Left kidney (tissue), 2 donors: ENCODE results near the gene KAT7. TPM values are rescaled to one million over a fixed set of nuclear protein-coding genes. Genes with fewer than 3 reads are reported as not detected.

Source experiments
- DNase-seq: peaks from one replicate; pipeline ENCODE4 v3.0.0-alpha.2; 2013
- polyA plus RNA-seq: library from polyadenylated mRNA; unstranded; fragments of 120-200 nt; gene quantifications from one replicate; pipeline ENCODE4 v1.2.1, GENCODE V29; 2013; ENCODE audit not compliant: insufficient read length

KAT7 gene
- polyA plus RNA-seq, 1 donor: 58.3 TPM

DNA sequence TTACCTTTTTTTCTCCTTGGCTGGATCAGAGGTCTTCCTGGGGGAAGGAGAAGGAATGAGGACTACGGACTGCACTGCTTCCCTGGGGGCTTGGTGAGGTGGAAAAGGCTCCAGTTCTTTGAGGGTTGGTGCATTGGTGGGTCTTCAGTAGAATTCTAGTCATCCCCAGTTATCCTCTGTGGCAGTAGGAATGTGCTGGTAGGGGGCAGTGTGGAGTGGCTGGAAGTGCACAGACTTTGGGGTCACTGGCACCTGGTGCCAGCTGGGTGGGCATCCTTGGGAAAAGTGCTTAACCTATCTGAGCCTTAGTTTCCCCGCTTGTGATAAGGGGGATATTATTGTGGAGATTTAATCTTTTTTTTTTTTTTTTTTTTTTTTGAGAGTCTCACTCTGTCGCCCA, 53.1 kb downstream of the KAT7 start:
- no peak for DNase-seq

GRCh38 chr17:49842371-49842770, 53.9 kb downstream of the KAT7 start:
- no peak for DNase-seq

DNA sequence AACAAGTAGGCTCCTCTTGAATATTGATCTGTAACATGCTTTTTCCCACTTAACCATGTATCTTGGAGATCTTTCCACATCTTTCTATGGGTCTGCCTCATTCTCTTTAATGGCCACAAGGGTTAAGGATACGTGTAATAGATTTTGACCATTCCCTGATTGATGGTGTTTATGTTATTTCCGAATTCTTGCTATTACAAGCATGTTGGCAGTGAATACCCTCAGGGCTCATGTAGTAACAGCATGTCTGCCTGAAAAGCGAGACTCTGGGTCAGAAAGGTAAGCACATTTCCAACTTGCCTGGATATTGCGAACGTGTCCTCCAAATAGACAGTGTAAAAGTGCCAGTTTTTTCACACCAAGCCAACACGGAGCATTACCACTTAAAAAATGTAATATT, 54.4 kb downstream of the KAT7 start:
- no peak for DNase-seq

DNA sequence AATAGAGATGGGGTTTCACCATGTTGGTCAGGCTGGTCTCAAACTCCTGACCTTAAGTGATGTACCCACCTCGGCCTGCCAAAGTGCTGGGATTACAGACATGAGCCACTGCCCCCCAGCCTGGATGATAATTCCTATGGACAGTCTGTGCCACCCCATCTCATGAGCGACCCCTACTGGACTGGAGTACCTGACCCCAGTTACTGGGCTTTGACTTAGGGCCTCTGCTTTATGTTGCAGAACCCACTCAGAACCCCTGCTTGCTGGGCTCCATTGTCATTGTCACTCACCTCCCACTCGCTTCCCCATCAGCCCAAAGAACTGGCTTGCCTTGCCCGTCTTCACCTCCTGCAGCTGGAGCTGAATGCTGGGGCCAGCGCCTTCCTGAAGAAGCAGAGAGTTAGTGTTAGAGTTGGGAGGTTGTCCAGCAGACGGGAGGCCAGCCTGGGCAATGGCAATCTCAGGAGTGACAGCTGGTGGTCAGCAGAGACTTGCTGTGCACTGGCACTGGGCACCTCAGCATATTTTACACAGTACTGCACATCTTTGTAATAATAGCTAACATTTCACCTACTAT, 55.4 kb downstream of the KAT7 start:
- no peak for DNase-seq

- DNase-seq: no peak
Observed at GRCh38 chr17:49845321-49845720, 56.8 kb downstream of the KAT7 start.

DNA sequence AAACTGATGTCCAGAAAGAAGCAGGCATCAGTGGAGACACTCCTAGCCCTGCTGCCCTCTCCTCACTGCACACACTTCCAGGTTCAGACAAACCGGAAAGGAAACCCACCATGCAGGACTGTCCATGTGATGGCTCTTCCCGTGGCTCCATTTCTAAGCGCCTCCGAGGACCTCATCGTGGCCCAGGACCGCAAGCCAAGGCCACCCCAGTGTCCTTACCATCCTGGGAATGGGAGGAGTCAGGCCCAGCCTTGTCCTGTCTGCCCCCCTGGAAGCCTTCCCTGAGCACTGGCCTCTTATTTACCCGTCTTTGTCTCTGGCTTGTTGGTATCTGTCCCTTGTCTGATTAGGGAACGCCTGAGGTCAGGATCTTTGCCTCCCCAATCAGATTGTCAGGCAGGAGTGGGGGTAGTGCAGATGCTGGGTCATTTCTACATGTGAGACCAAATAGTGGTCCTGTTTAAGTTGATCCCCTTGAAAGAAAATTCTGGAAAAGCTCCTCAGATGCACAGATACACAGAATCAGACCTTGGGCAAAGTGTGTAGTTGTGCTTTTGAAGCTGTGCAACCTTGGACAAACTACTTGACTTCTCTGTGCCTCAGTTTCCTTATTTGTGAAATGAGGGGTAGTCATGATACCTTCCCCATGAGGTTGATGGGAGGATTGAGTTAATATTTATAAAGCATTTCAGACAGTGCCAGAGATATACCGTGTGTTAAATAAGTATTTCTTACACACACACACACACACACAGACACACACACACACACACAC, 58.6 kb downstream of the KAT7 start:
- no peak for DNase-seq

DNA sequence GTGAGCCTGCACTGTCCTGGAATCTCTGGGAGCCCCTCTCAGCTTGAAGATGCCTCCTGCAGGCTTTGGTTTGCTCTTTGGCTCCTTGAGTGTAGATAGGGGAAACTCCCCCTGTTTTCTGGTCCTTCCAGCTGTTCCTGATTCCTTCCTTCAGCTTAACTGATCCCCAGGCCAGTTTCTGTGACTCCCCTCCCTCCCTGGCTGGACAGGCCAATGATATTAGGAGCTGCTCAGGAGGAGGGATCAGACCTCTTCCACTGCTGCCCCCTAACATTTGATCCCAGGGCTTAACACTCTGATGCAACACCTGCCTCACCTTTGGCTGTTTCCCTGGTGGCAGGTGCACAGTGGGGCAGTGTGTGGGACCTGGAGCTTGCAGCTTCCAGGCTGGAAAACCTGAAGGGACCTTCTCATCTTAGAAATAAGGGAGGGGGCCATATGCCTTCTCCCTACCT, 59.6 kb downstream of the KAT7 start, which contains the start of gene TAC4:
Gene TAC4, minus strand, starts transcription at position 51 of the 455 bp plus-strand sequence. CDS start 52 bp downstream, outside the sequence.
- no peak for DNase-seq

- no peak for DNase-seq
Observed at GRCh38 chr17:49848739-49849138, 60.3 kb downstream of the KAT7 start.

GRCh38 chr17:49850218-49850610, 61.7 kb downstream of the KAT7 start:
- DNase-seq: no peak

DNA sequence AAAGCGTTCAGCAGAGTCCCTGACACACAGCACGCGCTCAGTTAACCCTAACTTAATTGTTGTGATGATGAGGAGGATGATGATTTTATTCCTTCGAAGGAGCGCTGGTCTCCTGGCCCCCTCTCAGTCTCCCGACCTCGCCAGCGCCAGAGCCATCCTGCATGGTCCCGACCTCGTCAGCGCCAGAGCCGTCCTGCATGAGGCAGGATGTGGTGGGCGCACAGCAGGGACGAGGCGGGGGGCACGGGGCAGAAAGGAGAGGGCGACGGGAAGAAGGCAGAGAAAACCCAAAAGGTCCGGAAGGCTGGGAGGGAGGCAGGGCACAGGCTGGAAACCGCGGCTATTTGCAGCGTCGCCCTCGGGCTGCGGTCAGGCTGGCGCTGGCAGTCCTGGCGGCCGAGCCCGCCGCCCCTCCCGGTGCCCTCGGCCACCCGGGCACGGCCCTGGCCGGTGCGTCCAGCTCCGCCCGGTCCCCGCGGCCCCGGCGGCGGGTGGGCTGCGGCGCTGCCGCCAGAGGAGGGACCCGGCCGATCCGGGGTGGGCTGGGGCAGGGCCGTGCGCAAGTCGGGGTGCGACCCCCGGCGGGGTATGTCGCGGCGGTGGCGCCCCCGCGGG, 62.4 kb downstream of the KAT7 start:
- no peak for DNase-seq

DNA sequence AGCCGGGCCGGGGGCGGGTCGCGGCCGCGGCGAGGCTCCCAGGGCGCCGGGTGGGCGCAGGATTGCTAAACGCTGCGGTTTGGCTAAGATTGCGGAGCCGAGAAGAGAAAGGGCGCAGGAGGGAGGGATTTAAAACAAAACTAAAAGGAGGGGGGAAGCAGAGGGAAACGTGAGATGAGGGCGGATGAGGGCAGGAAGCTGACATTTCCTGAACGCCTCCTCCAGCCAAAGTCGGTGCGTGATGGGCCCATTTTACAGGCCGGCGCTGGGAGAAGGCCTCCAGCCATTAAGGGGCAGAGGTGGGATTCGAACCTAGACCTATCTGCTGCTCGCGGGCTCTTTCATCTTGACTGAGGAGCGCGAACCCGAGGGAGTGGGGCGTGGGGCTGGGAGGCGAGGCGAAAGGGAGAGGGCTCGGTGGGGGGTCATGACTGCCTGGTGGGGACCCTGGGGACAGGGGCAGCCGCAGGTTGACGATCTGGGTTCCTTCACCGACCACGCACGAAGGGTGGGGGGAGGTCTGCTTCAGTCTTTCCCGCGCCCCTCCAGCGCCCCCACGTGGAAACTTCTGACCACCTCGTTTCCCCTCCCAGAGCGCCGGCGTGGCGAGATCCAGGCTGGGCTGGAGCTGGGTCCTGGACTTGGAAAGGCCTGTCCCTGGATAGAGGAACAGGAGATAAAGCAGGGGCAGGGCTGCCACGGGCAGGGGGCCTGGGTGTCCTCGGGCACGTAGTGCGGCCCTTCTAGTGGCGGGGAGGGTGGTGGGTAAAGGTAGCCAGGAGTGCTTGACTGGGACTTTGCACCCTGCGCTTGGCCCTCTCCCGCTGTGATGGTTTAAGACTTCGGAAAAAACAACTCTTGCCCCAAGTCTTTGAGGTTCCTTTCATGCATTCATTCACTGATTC, 63.2 kb downstream of the KAT7 start:
- DNase-seq: peak; percentile 55

DNA sequence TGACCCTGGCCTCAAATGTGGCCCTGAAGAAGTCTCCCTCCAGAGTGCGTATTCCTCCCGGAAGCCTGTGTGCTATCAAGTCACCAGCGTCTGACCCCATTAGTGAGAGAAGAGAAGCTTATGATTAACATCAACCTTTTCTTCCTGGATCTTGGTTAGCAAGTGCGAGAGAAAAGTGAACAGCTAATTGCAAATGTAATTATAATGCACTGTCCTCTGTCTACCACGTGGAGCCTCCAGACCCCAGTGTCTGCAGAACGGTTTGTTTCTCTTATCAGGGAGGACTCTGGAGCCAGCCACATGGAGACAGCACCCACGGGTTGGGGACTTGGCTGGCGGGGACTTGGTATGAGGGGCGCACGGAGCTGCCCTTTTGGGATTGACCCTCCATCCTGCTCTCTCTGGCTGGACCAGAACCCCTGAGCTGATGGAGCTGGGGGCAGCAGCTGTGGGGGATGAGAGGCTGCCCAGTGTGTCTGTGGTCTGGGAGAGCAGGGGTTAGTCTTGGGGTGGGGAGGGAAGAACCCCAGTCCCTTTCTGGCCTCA, 65.1 kb downstream of the KAT7 start:
- no peak for DNase-seq

DNA sequence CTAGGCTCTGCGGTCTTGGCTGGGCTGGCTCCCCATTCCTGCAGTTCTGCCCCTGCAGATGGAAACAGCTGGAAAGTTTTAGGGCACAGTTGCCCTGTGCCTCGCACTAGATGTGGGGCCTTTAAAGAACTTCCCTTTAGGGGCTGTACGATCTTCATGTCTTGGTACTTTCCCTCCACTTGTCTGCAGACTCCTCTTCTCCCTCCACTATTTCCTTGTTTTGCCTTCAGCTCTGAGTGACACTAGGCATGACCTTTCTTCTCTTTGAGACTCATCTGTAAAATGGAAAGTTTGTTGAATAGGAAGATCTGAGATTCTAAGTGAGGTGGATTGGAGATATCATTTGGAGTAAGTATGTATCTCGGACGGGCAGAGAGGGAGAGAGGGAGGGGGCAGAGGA, 65.6 kb downstream of the KAT7 start:
- no peak for DNase-seq

GRCh38 chr17:49858796-49859195, 70.3 kb downstream of the KAT7 start:
- no peak for DNase-seq

GRCh38 chr17:49859991-49860953, 71.8 kb downstream of the KAT7 start:
- DNase-seq: no peak

DNA sequence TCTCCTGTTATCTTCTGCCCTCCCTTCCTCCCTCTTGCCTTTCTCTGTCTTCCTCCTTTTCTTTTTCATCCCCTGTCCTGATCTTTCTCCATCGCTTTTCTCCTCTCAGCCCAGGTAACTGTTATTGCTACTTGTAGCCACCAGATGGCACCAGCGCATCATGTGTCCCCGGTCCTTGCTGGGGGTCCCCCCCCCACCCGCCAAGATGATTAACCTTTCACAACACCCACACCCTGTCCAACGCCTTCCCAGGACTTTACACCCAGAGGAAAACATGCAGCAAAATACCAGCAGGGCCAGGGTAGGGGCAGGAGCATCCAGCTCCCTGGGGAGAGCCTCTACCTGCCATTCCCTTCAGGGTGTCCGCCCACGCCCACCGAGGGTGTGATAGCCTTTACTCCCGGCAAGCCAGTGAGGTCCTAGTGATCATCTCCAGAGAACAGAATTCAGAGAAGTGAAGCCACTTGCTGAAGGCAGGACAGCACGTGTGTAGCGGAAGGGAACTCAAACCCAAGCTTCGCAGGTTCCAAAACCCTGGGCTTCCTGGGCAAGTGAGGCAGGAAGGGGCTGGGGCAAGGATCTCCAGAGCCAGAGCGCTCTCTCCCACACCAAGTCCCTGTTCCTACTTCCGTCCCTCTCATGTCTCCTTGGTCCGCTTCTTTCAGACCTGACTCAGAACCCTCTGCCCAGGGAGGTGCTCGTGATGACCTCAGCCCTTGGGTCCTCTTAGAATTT, 72.8 kb downstream of the KAT7 start:
- no peak for DNase-seq

DNA sequence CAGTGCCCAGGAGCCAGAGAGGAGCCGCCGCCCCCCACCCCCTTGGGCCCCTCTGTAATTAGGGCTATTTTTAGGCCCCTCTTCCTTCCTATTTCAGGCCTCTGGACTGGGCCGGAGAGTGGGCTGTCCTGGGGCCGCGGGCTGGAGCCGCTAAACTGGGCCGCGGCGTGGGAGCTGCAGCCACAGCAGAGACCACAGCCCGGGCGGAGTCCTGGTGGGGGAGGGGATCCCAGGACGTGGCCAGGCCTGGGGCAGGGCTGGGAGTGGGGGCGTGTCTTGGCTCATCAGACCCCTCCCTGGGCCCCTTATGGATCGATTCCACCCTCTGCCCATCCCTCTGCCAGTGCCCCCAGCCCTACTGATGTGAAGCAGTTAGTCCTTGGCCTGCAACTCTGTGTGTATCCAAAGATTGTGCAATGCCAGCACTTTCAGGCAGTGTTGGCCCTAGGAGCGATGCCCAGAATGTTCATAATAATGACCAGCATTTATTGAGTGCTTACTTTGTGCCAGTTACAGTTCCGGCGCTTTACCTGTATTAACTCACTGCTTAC, 74.4 kb downstream of the KAT7 start:
- no peak for DNase-seq

DNA sequence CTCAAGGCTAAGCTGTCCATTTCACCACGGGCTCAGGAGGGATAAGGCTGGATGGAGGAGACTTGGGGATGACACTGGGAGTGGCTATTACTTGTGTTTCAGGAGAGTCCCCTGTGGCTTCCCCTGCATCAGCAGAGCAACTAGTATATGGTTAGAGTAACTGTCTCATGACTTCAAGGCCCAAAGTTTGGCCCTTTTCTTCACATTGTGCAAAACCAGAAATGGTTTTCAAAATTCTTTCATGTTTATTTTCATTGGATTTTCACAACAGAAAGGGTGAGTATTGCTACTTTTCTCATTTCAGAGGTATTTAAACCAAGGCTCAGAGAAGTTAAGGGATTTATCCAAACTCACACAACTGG, 77.5 kb downstream of the KAT7 start:
- no peak for DNase-seq

- no peak for DNase-seq
Observed at GRCh38 chr17:49866882-49867413, 78.5 kb downstream of the KAT7 start.

DNA sequence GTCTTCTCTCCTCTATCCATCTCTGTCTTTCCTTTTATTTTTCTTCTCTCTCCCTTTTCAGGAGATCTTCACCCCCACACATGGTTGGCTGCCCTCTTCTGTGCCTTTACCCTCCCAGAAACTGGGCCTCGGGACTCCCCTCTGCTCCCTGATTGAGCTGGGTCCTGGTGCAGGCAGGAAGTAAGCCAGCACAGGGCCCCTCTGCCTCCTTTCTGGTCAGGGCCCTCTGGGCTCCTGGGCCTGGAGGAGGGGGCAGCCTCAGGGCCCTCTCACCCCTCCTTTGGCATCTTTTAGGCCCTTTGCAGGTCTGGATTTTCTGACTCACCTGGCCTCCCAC, 80.5 kb downstream of the KAT7 start:
- DNase-seq: no peak
